COR-L47 (cell line): ENCODE measurements around the gene ZPLD1.

Source experiments
- DNase-seq: peaks from one replicate; lab custom pipeline; 2025; lab: John Stamatoyannopoulos, UW

ZPLD1 gene

GRCh38 chr3:102528727-102529126 is 93.9 kb downstream of the ZPLD1 start:
- no peak for DNase-seq
